Peyer's patch (tissue), 4 donors: Measurements from ENCODE around the gene APOBEC3A.

Experiments
- POLR2A ChIP-seq, 2 donors: fragments of 450-650 bp; IDR thresholded peaks; one replicate each; pipeline ENCODE4 v1.5.1; 2017; ENCODE audit warnings: antibody characterized with exemption in 2 of 2, mild to moderate bottlenecking in 2 of 2, moderate library complexity in 2 of 2
- TF ChIP-seq, protein P1 (sequence below), 6 experiments: fragments of 450-650 bp in 4 of 6; fragments of 200-600 bp in 2 of 6; sonication (generic) in 1 of 6; IDR thresholded peaks; one replicate each; pipeline ENCODE4 v1.5.1; 2017 to 2019; ENCODE audit warnings: antibody characterized with exemption in 6 of 6, mild to moderate bottlenecking in 3 of 6, moderate library complexity in 1 of 6

GRCh38 chr22:38981005-38981991, 23.9 kb downstream of the APOBEC3A start:
- TF ChIP-seq, protein P1, sequence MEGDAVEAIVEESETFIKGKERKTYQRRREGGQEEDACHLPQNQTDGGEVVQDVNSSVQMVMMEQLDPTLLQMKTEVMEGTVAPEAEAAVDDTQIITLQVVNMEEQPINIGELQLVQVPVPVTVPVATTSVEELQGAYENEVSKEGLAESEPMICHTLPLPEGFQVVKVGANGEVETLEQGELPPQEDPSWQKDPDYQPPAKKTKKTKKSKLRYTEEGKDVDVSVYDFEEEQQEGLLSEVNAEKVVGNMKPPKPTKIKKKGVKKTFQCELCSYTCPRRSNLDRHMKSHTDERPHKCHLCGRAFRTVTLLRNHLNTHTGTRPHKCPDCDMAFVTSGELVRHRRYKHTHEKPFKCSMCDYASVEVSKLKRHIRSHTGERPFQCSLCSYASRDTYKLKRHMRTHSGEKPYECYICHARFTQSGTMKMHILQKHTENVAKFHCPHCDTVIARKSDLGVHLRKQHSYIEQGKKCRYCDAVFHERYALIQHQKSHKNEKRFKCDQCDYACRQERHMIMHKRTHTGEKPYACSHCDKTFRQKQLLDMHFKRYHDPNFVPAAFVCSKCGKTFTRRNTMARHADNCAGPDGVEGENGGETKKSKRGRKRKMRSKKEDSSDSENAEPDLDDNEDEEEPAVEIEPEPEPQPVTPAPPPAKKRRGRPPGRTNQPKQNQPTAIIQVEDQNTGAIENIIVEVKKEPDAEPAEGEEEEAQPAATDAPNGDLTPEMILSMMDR (IDR thresholded peaks at IDR 0.05) = peak in 4 of 6 experiments; percentile 20 to 46 (median 22)
- no peak for TF ChIP-seq POLR2A (IDR thresholded peaks at IDR 0.05)
